ENCODE results near the gene HLA-DOA.

HLA-DOA gene

GRCh38 chr6:33015798-33016197 is 6.4 kb upstream of the HLA-DOA start:
- no peak for DNase-seq

- DNase-seq = peak; percentile 40
These were observed 5.6 kb upstream of the HLA-DOA start for GRCh38 chr6:33014841-33015634.

- DNase-seq = no peak
These were observed 4.2 kb upstream of the HLA-DOA start for GRCh38 chr6:33013608-33014007.

GRCh38 chr6:33010356-33010755 is 965 bp upstream of the HLA-DOA start:
- no peak for DNase-seq

GRCh38 chr6:33007831-33008400 is 1.5 kb downstream of the HLA-DOA start:
- DNase-seq = no peak

- no peak for DNase-seq
These were observed 4.5 kb downstream of the HLA-DOA start for GRCh38 chr6:33004940-33005339.

GRCh38 chr6:33001685-33002084 is 7.7 kb downstream of the HLA-DOA start:
- no peak for DNase-seq

- no peak for DNase-seq
These were observed 9.3 kb downstream of the HLA-DOA start for GRCh38 chr6:33000055-33000454.

- no peak for DNase-seq
These were observed 13.9 kb downstream of the HLA-DOA start for GRCh38 chr6:32995448-32995847.

- DNase-seq = no peak
These were observed 15.9 kb downstream of the HLA-DOA start for GRCh38 chr6:32993363-32993973.

GRCh38 chr6:32991972-32992371 is 17.4 kb downstream of the HLA-DOA start:
- DNase-seq = no peak

- no peak for DNase-seq
These were observed 20.0 kb downstream of the HLA-DOA start for GRCh38 chr6:32989368-32989767.

GRCh38 chr6:32984622-32985389 is 24.6 kb downstream of the HLA-DOA start:
- peak; percentile 60 for DNase-seq

- DNase-seq = no peak
These were observed 25.3 kb downstream of the HLA-DOA start for GRCh38 chr6:32983964-32984621.

- no peak for DNase-seq
These were observed 25.9 kb downstream of the HLA-DOA start for GRCh38 chr6:32983493-32983848.

GRCh38 chr6:32982702-32983492 is 26.5 kb downstream of the HLA-DOA start:
- no peak for DNase-seq

- DNase-seq = peak; percentile 90
These were observed 27.2 kb downstream of the HLA-DOA start for GRCh38 chr6:32982084-32982701.

- no peak for DNase-seq
These were observed 28.8 kb downstream of the HLA-DOA start for GRCh38 chr6:32980488-32981038.

GRCh38 chr6:32979720-32980487 is 29.5 kb downstream of the HLA-DOA start:
- DNase-seq = no peak

- no peak for DNase-seq
These were observed 31.5 kb downstream of the HLA-DOA start for GRCh38 chr6:32977953-32978324.
